NCI-H226 (cell line): ENCODE results near the gene TECPR1.

Source experiments
- DNase-seq: peaks from one replicate; pipeline ENCODE4 v3.0.0-alpha.2; 2015

The TECPR1 gene

GRCh38 chr7:98186452-98187137 lies 65.4 kb downstream of the TECPR1 start:
- no peak for DNase-seq

- no peak for DNase-seq
These were observed 66.9 kb downstream of the TECPR1 start for GRCh38 chr7:98185101-98185500.

- DNase-seq = no peak
These were observed 71.3 kb downstream of the TECPR1 start for GRCh38 chr7:98180751-98181150.

- no peak for DNase-seq
These were observed 73.1 kb downstream of the TECPR1 start for GRCh38 chr7:98178762-98179490.

- DNase-seq = no peak
These were observed 73.7 kb downstream of the TECPR1 start for GRCh38 chr7:98178321-98178720.

- DNase-seq = no peak
These were observed 74.5 kb downstream of the TECPR1 start for GRCh38 chr7:98177553-98177952.

- DNase-seq = no peak
These were observed 76.6 kb downstream of the TECPR1 start for GRCh38 chr7:98175260-98175940.

GRCh38 chr7:98174334-98175259 lies 77.4 kb downstream of the TECPR1 start:
- DNase-seq = no peak

- DNase-seq = no peak
These were observed 80.6 kb downstream of the TECPR1 start for GRCh38 chr7:98171449-98171848.

GRCh38 chr7:98170966-98171365 lies 81.1 kb downstream of the TECPR1 start:
- no peak for DNase-seq

GRCh38 chr7:98168904-98169621 lies 83.0 kb downstream of the TECPR1 start:
- DNase-seq = no peak

GRCh38 chr7:98168181-98168903 lies 83.7 kb downstream of the TECPR1 start:
- DNase-seq = peak; percentile 22

- no peak for DNase-seq
These were observed 84.4 kb downstream of the TECPR1 start for GRCh38 chr7:98167653-98168052.

- no peak for DNase-seq
These were observed 85.4 kb downstream of the TECPR1 start for GRCh38 chr7:98166668-98166970.

GRCh38 chr7:98165827-98166667 lies 86.0 kb downstream of the TECPR1 start:
- DNase-seq = no peak
